HG02798 (cell line): ENCODE data around the gene C20orf144.
"Not testable (repeated sequence)": the region's sequence is repeated elsewhere in the genome, so short reads cannot be mapped to it uniquely, and the experiment has no call there.

Source experiments
- ATAC-seq: cut with Tn5 transposase; IDR thresholded peaks from one replicate; pipeline ENCODE4 v1.9.1; 2021; ENCODE audit warnings: mild to moderate bottlenecking; ENCODE audit not compliant: unreplicated experiment, poor library complexity

C20orf144 gene

DNA sequence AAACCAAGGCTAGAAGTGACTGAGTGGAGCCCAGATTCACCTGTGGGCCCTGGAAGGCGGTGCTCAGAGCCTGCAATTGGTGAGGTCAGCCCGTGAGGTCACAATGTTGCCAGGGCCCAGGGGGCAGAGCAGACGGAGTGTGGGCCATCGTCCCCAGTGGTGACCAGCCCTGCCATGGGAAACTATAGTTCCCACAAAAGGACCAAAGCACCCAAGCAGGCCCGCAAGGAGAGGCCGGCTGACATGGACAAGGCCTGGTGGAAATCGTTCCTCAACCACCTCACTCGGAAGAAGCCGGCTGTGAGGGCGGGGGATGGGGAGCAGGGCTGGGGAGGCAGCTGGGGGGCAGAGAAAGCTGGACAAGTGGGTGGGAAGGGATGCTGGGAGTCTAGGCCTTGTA, at the start of gene C20orf144:
TSS of gene C20orf144 (plus strand) at position 156 of the 400 bp plus-strand sequence. CDS start at position 175, 19 bp downstream.
- ATAC-seq = no peak

DNA sequence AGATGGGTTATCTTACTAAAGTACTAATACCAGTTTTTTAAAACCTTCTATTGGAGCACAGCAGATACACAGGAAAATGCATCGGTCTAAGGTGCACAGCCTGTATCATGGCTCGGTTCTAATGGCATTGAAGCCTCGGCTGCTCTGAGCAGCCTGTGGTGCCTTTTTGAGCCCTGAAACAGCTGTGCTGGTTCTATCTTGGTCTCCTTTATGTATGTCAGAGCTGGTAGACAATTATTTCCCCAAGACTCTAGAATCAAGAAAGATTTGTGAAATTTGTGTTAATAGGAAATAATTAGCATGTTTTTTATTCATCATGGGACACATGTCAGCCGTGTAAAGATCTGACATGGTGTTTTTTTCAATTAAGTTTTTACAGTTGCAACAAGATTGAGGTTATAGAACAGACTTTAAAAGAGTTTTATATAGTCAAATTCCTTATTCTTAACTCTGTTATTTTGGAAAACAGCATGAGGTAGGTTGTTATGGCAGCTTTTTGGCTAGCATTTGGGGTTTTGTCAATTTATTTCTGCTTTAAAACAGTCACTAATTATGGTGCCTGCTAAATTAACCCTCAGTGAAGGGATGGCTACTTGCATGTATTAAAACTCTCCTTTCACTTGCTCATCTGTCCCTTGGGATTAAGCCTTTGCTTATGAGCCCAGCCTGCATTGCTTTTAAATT, 40.3 kb upstream of the C20orf144 start:
- no peak for ATAC-seq

GRCh38 chr20:33622705-33623365, 39.3 kb upstream of the C20orf144 start:
- no peak for ATAC-seq

- ATAC-seq = no peak
These were observed 37.7 kb upstream of the C20orf144 start for GRCh38 chr20:33624399-33624798.

- ATAC-seq = no peak
These were observed 35.9 kb upstream of the C20orf144 start for GRCh38 chr20:33626190-33626589.

GRCh38 chr20:33627577-33628216, 34.4 kb upstream of the C20orf144 start:
- ATAC-seq = no peak

GRCh38 chr20:33629533-33629932, 32.6 kb upstream of the C20orf144 start:
- ATAC-seq = no peak

DNA sequence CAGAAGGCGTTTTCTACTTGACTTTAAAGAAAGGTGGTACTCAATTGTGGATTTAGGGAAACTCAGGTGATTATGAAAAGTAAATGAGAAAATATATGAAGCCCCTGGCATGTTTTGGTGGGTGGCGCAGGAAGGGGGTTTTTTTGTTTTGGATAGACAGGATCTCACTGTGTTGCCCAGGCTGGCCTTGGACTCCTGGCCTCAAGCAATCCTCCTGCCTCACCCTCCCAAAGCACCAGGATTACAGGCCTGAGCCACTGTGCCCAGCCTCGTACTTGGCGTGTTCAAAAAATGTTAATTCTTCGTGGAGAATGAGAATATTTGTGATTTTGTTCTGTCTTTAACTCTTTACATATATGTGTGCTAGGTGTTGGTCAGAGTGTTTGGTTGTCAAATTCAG, 32.1 kb upstream of the C20orf144 start:
- no peak for ATAC-seq

- no peak for ATAC-seq
These were observed 31.6 kb upstream of the C20orf144 start for GRCh38 chr20:33630507-33630906.

DNA sequence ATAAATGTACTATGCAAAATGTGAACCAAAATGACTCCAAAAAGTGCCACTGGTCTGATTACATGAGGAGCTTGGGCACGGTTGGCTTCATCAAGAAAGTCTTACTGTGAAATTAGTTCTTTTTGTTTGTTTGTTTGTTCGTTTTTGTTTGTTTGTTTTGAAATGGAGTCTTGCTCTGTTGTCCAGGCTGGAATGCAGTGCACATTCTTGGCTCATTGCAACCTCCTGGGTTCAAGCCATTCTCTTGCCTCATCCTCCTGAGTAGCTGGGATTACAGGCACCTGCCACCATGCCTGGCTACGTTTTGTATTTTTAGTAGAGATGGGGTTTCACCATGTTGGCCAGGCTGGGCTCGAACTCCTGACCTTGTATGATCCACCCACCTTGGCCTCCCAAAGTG, 30.2 kb upstream of the C20orf144 start:
- not testable (repeated sequence) for ATAC-seq

DNA sequence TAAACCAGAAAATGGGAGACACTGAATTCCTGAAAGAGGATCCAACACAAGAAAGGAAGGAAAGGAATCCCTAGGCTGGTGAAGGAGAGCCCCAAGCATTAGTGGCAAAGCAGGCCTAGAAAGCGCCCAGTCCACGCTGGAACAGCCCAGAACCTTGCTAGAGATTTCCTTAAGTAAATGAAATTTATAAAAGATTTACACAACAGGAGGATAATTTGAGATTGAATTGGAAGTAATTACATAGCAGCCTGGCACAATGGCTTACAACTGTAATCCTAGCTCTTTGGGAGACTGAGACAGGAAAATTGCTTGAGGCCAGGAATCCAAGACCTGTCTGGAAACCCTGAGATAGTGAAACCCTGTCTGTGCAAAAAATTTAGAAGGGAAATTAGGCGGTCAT, 26.8 kb upstream of the C20orf144 start:
- no peak for ATAC-seq

- ATAC-seq = no peak
These were observed 25.4 kb upstream of the C20orf144 start for GRCh38 chr20:33636776-33637175.

DNA sequence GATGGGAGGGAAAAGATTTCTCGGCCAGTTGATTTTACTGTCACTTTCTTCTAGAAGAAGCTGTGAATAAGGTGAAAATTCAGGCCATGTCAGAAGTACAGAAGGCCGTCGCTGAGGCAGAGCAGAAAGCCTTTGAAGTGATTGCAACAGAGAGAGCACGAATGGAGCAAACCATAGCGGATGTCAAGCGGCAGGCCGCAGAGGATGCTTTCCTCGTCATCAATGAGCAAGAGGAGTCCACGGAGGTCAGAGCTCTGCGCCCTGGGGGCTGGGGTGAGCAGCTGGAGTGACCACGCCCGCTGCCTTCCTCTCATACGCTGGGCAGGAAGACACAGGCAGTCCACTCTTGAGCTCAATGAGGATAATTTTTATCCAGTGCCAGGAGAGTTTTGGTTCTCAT, 21.8 kb upstream of the C20orf144 start:
- no peak for ATAC-seq

DNA sequence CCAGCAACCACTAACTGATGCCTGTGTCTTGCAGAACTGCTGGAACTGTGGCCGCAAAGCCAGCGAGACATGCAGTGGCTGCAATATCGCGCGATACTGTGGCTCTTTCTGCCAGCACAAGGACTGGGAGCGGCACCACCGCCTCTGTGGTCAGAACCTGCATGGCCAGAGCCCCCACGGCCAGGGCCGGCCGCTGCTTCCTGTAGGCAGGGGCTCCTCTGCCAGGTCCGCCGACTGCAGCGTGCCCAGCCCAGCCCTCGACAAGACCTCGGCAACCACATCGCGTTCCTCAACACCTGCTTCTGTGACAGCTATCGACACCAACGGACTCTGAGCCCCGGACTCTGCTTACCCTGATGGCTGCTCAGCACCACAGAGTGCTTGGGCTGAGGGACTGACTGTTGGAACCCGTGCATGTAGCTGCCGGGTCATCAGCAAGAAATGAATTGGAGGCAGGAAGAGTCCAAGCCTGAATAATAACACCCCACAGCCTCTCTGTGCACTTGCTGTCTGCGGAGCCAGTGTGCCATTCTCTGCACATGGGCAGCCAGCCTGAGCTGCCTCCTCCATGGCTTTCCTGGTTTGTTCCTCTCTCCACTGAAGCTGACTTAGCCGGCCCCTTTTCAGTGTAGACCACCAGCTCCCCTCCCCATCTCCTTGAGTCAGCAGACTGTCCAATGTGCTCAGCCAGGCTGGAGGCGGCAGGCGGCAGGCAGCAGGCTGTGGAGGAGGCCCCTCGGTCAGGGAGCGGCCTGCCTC, 17.6 kb upstream of the C20orf144 start:
- no peak for ATAC-seq

DNA sequence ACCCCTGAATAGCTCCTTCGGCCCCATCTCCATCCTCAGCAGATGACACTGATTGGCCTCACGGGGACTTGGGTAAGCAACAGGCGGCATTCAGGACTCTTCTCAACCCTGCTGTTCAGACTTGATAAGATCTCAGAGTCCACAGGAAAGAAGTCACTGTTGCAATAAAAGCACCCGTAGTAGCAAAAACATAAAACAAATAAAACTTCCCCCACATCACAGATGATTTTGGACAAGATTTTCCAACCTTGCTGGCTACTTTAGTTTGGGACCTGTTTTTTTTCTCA, 17.1 kb upstream of the C20orf144 start:
- ATAC-seq = no peak

DNA sequence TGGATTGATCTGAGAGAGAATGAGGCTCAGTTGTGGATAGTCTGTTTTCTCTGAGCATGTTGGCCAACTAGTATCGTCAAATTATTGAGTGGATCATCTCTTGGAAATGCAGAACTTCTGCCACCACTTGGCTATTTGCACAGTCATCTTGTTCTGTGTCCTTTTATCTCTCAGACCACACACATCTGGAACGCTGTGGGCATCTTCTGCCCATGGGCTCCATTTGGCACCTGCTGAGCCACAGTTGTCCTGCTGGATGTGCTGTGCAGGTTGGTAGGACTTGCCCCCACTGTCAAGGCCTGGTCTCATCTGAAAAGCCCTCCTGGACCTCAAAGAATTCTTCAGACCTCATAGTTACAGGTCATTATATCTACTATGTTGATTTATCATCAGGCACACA, 16.7 kb upstream of the C20orf144 start:
- no peak for ATAC-seq

DNA sequence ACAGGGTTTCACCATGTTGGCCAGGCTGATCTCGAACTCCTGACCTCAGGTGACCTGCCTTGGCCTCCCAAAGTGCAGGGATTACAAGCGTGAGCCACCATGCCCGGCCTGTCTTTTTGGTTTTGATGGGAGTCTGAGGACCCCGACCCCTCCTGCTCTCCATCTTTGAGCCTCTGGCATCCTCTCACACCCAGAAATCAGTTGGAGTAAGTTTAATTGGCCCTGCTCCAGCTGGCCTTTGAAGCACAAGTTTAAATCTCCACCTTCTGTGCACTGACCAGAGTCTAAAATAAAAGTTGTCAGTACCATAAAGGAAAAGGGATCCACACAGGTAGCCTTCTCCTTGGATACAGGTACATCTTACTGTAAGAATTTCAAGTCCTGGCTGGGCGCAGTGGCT, 15.9 kb upstream of the C20orf144 start:
- ATAC-seq = no peak

DNA sequence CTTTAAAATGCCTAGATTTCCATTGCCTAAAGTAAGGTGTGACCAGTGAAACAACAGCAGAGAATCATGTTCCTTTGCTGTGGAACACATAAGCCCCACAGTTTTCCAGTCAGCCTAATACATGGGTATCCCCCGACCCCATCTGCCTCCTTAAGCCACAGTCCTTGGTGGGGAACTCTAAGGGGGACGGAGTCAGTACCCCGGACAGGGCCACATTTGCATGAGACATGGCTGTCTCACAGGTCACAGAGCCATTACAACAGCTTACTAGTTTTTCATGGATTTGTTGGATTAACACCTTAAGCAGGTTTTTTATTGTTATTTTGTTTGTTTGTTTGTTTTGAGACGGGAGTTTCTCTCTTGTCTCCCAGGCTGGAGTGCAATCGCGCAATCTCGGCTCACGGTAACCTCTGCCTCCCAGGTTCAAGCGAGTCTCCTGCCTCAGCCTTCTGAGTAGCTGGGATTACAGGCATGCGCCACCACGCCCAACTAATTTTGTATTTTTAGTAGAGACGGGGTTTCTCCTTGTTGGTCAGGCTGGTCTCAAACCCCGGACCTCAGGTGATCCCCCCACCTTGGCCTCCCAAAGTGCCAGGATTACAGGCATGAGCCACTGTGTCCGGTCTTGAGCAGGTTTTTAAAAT, 15.0 kb upstream of the C20orf144 start:
- not testable (repeated sequence) for ATAC-seq

DNA sequence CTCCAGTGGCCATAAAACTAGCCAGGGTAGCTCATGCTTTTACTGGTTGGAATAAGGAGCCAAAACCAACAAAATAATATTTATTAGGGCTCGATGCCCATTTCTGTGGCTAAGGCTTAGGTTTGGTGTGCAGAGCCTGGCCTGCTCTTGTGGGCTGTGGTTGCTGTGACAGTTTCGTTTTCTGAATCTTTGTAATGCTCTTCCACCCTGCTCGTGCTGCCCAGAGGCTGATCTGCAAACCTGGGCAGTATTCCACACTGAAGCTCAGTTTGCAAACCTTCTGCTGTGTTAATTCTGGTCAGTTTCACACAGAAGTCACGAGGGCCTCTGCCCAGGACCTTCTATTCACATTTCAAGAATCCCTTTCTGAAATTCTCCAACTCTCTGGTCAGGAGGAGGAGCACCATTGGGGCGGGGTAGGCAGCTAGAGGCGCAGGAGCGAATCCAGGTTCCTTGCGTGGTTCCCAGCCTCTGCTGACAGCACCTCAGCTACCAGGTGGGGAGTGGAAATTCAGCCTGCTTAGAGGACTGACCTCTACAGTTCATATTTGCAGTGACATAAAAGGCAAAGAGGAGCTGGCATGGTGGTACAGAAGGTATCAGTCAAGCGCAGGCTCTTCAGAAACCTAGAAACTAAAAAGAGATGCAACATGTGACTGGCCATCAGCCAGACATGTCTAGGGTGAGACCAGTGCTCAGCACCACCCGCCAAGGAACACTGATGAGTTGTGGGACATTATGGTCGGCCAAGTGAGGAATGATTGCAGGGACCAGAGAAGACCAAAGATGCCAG, 14.3 kb upstream of the C20orf144 start:
- peak; percentile 64 for ATAC-seq
